ENCODE data around the gene IPCEF1.

The IPCEF1 gene

GRCh38 chr6:154395878-154396277 lies 39.3 kb upstream of the IPCEF1 start:
- no peak overlapping the region for H3K4me3 ChIP-seq (ENCODE audit: low read depth, low read length)
- TF ChIP-seq CTCF (IDR thresholded peaks at IDR 0.05; ENCODE audit: low read depth, low read length) = no peak

- no peak for TF ChIP-seq CTCF (IDR thresholded peaks at IDR 0.05; ENCODE audit: low read depth, low read length)
- no peak overlapping the region for H3K4me3 ChIP-seq (ENCODE audit: low read depth, low read length)
Measured at GRCh38 chr6:154395316-154395715, 38.7 kb upstream of the IPCEF1 start.

- no peak overlapping the region for H3K4me3 ChIP-seq (ENCODE audit: low read depth, low read length)
- TF ChIP-seq CTCF (IDR thresholded peaks at IDR 0.05; ENCODE audit: low read depth, low read length) = no peak
Measured at GRCh38 chr6:154394571-154394970, 38.0 kb upstream of the IPCEF1 start.

GRCh38 chr6:154390034-154390433 lies 33.4 kb upstream of the IPCEF1 start:
- no peak for TF ChIP-seq CTCF (IDR thresholded peaks at IDR 0.05; ENCODE audit: low read depth, low read length)
- H3K4me3 ChIP-seq (ENCODE audit: low read depth, low read length) = no peak overlapping the region

- H3K4me3 ChIP-seq (ENCODE audit: low read depth, low read length) = no peak overlapping the region
- TF ChIP-seq CTCF (IDR thresholded peaks at IDR 0.05; ENCODE audit: low read depth, low read length) = no peak
Measured at GRCh38 chr6:154388803-154389202, 32.2 kb upstream of the IPCEF1 start.

- TF ChIP-seq CTCF (IDR thresholded peaks at IDR 0.05; ENCODE audit: low read depth, low read length) = no peak
- H3K4me3 ChIP-seq (ENCODE audit: low read depth, low read length) = no peak overlapping the region
Measured at GRCh38 chr6:154386848-154387717, 30.5 kb upstream of the IPCEF1 start.

- no peak for TF ChIP-seq CTCF (IDR thresholded peaks at IDR 0.05; ENCODE audit: low read depth, low read length)
- H3K4me3 ChIP-seq (ENCODE audit: low read depth, low read length) = no peak overlapping the region
Measured at GRCh38 chr6:154384191-154384590, 27.6 kb upstream of the IPCEF1 start.

Measured in WI38 (cell line).